ENCODE measurements around the gene MAN1C1. TPM values are rescaled to one million over a fixed set of nuclear protein-coding genes. Genes with fewer than 3 reads are reported as not detected.

The MAN1C1 gene
- total RNA-seq, 2 donors from 2014 or later: 22.8 to 34.4 TPM

DNA sequence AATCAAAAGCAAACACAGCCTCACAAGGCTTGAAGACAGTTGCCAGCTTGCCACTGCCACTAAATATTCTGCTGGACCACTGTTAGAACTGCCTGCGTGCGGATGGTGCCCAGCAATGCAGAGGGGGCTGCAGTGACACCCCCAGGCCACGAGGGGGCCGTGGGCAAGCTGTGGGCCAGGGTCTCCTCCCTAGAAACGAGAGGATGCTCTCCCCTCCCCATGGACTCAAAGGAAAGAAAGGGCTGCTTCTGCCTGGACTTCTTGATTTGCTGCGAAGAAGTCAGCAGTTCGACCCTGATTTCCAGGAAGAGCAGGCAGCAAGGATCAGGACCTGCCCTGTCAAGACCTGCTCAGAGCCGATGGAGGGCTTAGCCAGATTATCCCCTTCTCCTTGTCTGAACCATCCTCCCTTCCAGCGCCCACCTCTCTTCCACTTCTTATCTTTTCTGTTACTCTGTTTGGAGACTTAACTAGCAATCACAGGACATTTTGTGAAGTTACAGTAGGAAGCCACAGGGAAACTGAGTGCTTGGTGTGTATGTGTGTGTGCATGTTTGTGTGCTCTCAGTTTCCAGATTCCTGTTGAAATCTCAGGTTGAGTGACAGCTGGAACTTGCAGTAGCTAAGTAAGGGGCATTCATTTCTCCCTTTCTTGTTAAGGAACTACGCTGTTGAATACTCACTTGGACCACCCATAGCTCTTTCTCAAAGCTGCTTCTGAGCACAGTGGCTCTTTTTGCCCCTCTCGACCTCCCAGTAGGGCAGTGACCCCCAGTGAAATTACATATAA lies 2.7 kb downstream of the MAN1C1 start:
- Histone ChIP-seq H3K4me1 (replicated peaks) (peaks cover 11% of the 10 kb centered on the region), H3K27me3 (replicated peaks; ENCODE audit: insufficient read depth) (no peaks in the 10 kb centered on the region), H3K27ac (peak overlapping the region; percentile 5 to 46), H3K4me3 (peak overlapping the region; percentile 80 to 93), H3K36me3 (no peaks in the 10 kb centered on the region), H3K9me3 (no peaks in the 10 kb centered on the region)
- TF ChIP-seq POLR2A (IDR thresholded peaks at IDR 0.05) (no peak), POLR2AphosphoS5 (IDR thresholded peaks at IDR 0.05) (peak; percentile 31)
- TF ChIP-seq, protein P1, sequence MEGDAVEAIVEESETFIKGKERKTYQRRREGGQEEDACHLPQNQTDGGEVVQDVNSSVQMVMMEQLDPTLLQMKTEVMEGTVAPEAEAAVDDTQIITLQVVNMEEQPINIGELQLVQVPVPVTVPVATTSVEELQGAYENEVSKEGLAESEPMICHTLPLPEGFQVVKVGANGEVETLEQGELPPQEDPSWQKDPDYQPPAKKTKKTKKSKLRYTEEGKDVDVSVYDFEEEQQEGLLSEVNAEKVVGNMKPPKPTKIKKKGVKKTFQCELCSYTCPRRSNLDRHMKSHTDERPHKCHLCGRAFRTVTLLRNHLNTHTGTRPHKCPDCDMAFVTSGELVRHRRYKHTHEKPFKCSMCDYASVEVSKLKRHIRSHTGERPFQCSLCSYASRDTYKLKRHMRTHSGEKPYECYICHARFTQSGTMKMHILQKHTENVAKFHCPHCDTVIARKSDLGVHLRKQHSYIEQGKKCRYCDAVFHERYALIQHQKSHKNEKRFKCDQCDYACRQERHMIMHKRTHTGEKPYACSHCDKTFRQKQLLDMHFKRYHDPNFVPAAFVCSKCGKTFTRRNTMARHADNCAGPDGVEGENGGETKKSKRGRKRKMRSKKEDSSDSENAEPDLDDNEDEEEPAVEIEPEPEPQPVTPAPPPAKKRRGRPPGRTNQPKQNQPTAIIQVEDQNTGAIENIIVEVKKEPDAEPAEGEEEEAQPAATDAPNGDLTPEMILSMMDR (IDR thresholded peaks at IDR 0.05): peak; percentile 58 to 78 (median 74)
- DNase-seq (ENCODE audit: low spot score): no peak
- WGBS: 35% methylated on average over 11 of the region's 11 CpGs
- intact Hi-C loops (cut with DNase I): no loop called here

- Histone ChIP-seq H3K27me3 (replicated peaks; ENCODE audit: insufficient read depth) (no peaks in the 10 kb centered on the region), H3K4me1 (replicated peaks) (peaks cover 11% of the 10 kb centered on the region), H3K4me3 (no peak overlapping the region), H3K36me3 (no peaks in the 10 kb centered on the region), H3K9me3 (no peaks in the 10 kb centered on the region), H3K27ac (peak overlapping the region in 1 of 2 donors; percentile 46)
- no peak for DNase-seq (ENCODE audit: low spot score)
- intact Hi-C loops (cut with DNase I): loop anchor here (5.0 kb wide), 1 partner anchor 37 kb away; no protein-coding TSS in a partner anchor
- 45% methylated on average over 4 of the region's 4 CpGs for WGBS
- TF ChIP-seq, protein P1 (IDR thresholded peaks at IDR 0.05): no peak
- TF ChIP-seq POLR2AphosphoS5 (IDR thresholded peaks at IDR 0.05) (no peak), POLR2A (IDR thresholded peaks at IDR 0.05) (no peak)
Measured at GRCh38 chr1:25620211-25620610, 3.6 kb downstream of the MAN1C1 start.

DNA sequence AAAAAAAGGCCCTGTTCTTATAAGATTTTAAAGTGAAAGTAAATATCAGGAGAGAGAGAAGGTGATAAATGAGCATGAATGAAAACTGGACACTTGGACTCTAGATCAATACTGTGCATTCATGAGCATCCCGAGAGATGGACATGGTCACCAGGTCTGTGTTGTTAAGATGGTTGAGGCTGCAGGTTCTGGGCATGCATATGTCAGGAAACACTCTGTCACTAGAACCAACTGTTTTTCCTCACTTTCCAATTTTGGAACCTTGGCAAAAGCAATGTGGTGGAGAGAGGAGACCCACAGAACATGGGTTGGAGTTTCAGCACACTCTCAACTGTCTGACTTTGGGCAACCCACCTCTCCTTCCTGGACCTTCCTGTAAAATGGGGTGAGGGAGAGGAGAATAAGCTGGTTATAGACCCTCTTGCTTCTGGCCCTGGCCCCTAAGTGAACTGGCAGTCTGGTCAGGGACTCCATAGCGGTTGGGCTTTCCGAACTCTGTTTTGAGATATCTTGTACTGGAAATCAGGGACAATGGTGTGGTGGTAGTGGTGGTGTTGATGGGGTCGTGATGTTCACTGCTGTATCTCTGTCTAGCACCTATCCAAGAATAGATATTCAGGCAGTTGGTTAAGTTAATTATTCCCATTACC lies 4.2 kb downstream of the MAN1C1 start:
- H3K9me3 ChIP-seq: no peaks in the 10 kb centered on the region
- H3K27ac ChIP-seq: peak overlapping the region in 1 of 2 donors; percentile 46
- no peak overlapping the region for H3K4me3 ChIP-seq
- H3K4me1 ChIP-seq (replicated peaks): peaks cover 11% of the 10 kb centered on the region
- DNase-seq (ENCODE audit: low spot score): no peak
- 91% methylated on average over 4 of the region's 4 CpGs for WGBS
- no peak for TF ChIP-seq POLR2AphosphoS5 (IDR thresholded peaks at IDR 0.05)
- no peak for TF ChIP-seq POLR2A (IDR thresholded peaks at IDR 0.05)
- TF ChIP-seq, protein P1 (IDR thresholded peaks at IDR 0.05): no peak
- intact Hi-C loops (cut with DNase I): loop anchor here (5.0 kb wide), 1 partner anchor 36 kb away; no protein-coding TSS in a partner anchor
- no peaks in the 10 kb centered on the region for H3K36me3 ChIP-seq
- no peaks in the 10 kb centered on the region for H3K27me3 ChIP-seq (replicated peaks; ENCODE audit: insufficient read depth)

DNA sequence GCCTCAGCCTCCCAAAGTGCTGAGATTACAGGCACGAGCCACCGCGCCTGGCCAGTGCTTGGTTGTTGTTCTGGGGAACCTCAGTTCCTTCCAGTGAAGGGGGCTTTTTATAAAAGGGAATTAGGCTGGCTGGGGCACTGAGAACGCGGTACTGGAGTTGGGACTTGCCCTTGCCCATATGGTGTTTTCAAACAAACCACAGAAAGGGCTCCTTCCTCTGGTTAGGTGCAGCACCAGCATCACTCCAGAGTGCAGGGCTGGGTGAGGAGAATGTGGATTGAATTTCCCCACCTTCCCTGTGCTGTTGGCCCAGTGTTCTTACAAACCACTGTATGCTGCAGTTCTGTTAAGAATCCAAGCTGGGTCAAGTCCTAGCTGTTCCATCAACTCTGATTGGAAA lies 5.3 kb downstream of the MAN1C1 start:
- peaks cover 11% of the 10 kb centered on the region for H3K4me1 ChIP-seq (replicated peaks)

More for the DNA sequence above, 5.3 kb downstream of the MAN1C1 start:
- TF ChIP-seq POLR2AphosphoS5 (IDR thresholded peaks at IDR 0.05): no peak
- TF ChIP-seq, protein P1 (IDR thresholded peaks at IDR 0.05): no peak
- TF ChIP-seq POLR2A (IDR thresholded peaks at IDR 0.05): no peak
- H3K27ac ChIP-seq: no peak overlapping the region
- 93% methylated on average over 5 of the region's 5 CpGs for WGBS
- H3K9me3 ChIP-seq: no peaks in the 10 kb centered on the region
- H3K27me3 ChIP-seq (replicated peaks; ENCODE audit: insufficient read depth): no peaks in the 10 kb centered on the region
- DNase-seq (ENCODE audit: low spot score): no peak
- no peaks in the 10 kb centered on the region for H3K36me3 ChIP-seq
- intact Hi-C loops (cut with DNase I): loop anchor here (5.0 kb wide), 1 partner anchor 35 kb away; no protein-coding TSS in a partner anchor
- no peak overlapping the region for H3K4me3 ChIP-seq
